Anterior cingulate cortex (tissue), 58 donors: ENCODE data around the gene KIRREL1.

Experiments
- DNase-seq, 58 donors: peaks; one replicate each; lab custom pipeline; 2025; lab: John Stamatoyannopoulos, UW

Gene KIRREL1

GRCh38 chr1:157993147-157993917 is at the start of gene KIRREL1:
Gene KIRREL1, plus strand, starts transcription at chr1:157993645. Its CDS starts 32 bp downstream, at chr1:157993677.
- DNase-seq: peak in 7 of 58 donors; percentile 10 to 43 (median 26)

DNA sequence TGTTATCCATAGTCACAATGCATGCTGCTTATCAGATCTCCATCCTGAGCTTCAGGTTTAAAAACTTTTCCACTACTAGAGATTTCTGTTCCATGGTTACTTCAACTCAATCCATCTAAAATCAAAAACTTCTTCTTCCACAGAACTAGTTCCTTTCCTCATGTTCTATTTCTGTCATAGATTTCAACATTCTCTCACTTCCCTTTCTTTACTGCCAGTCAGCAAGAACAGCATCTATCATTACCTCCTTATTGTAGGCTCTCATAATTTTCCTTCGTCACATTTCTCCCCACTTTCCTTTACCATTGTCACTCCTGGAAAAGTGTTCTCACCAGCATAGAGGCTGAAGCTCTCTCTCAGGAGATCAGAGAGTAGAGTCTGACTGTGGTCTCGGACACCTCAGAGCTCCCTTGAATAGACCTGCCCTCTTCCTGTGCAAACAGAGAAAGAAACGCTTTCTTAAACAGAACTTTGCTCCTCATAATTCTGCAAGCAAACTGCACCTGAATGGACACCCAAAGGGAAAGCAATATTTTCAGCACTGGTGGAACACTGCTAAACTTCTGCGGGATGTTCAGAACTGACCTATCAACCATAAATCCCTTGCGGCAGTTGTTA is 48.7 kb upstream of the KIRREL1 start:
- DNase-seq: no peak

DNA sequence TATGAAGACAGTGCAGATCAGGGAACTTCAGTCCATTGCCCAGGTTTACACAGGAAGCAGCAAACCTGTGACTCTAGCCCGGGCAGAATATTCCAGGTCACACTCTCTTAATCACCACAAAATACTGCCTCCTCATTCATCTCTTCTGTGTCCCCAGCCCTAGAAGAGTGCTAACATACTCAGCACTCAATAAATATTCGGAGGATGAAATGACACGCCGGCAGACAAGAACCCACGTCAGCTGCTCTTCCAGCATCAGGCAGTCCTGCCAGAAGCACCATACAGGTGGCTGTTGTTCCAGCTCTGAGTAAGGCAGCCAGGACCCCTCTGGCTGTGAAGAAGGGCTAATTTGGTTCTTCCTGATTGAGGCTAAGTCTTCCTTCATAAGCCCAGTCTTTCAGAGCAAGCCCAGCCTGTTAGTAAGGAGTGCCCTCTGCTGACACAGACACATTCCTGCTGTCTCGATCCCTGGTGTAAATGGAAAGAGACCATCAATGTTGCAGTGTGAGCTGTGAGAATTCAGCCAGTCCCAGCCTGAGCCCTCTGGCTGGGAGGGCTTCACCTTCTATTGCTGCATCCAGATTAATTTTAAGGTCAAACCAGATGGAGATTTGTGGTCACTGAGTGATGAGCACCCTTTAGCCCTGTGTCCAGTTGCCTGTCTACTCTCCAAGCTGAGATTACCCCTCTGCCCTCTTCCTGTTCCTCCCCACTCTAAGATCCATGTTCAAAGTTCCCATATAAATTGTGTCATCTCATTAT is 45.0 kb upstream of the KIRREL1 start:
- DNase-seq: peak in 33 of 58 donors; percentile 3 to 54 (median 14)

- no peak for DNase-seq
Measured at GRCh38 chr1:157949074-157949354, 44.4 kb upstream of the KIRREL1 start.

GRCh38 chr1:157951230-157951629 is 42.2 kb upstream of the KIRREL1 start:
- no peak for DNase-seq

DNA sequence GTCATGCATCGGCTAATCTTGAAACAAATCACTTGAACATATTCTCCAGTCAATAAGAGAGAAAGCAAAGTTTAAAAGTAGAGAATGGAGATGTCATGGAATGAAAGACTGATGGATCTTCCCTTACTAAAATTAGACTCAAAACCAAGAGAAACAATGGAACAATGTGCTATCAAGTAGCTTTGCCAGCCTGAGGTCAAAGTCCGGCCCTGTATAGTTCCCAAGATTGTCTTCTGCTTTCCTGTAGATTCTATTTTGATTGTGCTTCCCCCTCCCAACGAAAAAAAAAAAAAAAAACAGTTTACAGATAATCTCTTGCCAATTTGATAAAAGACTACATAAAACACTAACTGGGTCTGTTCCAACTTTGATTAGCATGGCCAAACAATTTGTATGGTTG is 40.8 kb upstream of the KIRREL1 start:
- no peak for DNase-seq

DNA sequence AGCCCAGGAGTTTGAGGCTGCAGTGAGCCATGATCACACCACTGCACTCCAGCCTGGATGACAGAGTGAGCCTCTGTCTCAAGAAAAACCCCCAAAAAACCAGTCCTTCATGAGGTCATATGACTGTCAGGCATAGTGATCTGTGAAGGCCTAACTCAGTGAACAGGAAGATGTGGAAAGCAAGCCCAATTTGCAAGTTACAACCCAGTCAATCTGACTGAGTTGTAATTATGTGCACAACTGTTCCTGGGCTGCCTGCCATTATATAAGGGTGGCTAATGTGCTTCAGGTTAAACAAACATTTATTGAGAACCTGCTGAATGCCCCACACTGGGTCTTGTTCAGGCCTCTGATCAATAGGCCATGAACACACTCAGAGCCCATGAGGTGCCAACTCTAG is 38.2 kb upstream of the KIRREL1 start:
- no peak for DNase-seq

GRCh38 chr1:157955857-157956256 is 37.6 kb upstream of the KIRREL1 start:
- DNase-seq: no peak

DNA sequence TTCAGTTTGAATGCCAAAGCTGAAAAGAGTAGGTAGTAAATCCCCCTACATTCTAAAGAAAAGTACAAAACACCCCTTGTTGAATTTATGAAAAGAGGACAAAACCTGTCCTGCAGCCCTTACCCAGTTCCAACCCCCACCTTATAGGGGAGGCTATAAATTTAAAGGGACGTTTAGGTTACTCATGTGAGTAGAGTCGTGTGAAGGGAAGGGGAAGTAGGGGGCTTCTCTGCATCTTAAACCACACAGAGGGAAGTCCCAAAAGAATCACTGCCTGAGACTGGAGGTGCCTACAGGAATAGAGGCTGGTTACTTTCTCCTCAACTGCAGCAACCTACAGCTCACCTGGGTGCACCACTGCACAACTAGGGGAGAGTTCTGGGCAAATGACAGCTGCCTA is 36.7 kb upstream of the KIRREL1 start:
- DNase-seq: no peak

DNA sequence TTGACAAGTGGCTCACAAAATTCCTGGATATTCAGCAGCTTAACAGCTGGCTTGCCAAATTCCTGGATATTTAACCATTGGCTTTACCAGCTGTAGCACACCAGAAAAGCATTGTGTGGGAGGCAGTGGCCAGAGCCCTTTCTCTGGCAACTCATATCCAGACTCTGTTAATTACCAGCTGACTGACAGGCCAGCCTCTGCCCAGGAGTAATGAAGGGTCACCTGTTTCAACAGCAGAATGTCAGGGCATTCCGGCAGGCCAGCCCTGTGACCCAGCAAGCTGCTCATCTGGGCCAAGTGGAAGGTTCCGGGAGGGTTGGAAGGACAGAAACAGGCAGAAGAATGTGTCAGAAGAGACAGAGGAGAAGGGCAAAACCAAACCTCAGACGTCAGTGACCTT is 35.2 kb upstream of the KIRREL1 start:
- no peak for DNase-seq

GRCh38 chr1:157959750-157960149 is 33.7 kb upstream of the KIRREL1 start:
- no peak for DNase-seq

GRCh38 chr1:157960773-157961172 is 32.7 kb upstream of the KIRREL1 start:
- DNase-seq: no peak

- DNase-seq: no peak
Measured at GRCh38 chr1:157961805-157962762, 31.4 kb upstream of the KIRREL1 start.

GRCh38 chr1:157963713-157964112 is 29.7 kb upstream of the KIRREL1 start:
- peak in 57 of 58 donors; percentile 3 to 80 (median 50) for DNase-seq

- DNase-seq: no peak
Measured at GRCh38 chr1:157965584-157965983, 27.9 kb upstream of the KIRREL1 start.

GRCh38 chr1:157966031-157966537 is 27.4 kb upstream of the KIRREL1 start:
- DNase-seq: no peak

- no peak for DNase-seq
Measured at GRCh38 chr1:157967205-157967604, 26.2 kb upstream of the KIRREL1 start.

DNA sequence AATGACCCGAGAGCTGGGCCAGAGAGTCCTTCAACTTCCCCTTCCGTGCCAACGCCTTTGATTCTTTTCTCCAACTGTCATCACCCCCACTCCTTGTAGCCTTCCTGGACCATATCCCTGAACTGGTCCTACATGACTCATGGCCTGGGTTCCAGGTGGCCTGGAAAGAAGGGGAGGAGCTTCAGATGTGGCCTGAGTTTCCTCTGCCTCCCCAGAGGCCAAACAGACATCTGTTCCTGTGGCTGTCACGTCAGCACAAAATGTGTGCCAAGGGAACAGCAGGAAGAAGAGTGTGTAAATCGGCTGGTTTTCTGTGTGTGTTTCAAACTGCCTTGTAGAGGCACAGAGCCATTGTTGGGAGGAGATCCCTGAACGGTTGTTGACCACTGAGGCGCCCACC is 24.9 kb upstream of the KIRREL1 start:
- DNase-seq: no peak

DNA sequence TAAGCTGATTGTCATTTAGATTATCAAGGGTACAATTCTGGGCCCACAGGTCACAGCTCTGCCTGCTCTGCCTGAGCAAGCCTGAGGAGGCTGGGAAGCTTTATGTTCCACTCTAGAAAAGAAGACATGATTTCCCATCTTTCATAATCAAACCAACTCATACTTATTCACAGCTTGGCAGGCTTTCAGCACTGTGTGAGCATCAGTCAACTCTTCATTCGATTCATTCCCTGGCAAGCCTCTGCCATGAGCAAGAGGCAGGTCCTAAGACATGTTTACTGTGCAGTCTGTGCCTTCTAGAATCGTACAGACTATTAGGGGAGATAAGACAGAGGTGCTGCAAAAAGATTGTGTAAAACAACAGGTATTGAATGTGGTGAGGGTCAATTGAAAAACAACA is 24.5 kb upstream of the KIRREL1 start:
- peak in 2 of 58 donors; percentile 7 to 12 for DNase-seq
